NCI-H1092 treated with DMSO at 0.1 percent for 48 hours (cell line): ENCODE results near the gene ATAD5.
"Not testable (repeated sequence)": the region's sequence is repeated elsewhere in the genome, so short reads cannot be mapped to it uniquely, and the experiment has no call there.

Source experiments
- DNase-seq: peaks from one replicate; lab custom pipeline; 2025; lab: John Stamatoyannopoulos, UW

Gene ATAD5

GRCh38 chr17:30910151-30910550 lies 78.4 kb downstream of the ATAD5 start:
- DNase-seq, result not testable (repeated sequence)

DNA sequence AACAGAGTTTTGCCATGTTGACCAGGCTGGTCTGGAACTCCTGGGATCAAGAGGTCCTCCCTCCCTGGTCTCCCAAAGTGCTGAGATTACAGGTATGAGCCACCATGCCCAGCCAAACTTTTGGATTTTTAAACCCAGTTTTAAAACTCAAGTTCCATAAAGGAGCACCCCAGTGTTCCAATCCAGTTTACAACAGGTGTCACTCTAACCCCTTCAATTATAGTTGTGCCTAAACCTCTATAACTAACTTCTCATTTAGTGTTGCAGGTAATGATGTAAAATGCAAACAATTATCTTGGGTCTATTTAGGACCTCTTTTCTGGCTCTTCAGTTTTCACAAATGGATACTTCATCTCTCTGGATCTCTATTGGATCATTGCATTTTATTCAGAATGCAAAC lies 82.2 kb downstream of the ATAD5 start:
- no peak for DNase-seq

DNA sequence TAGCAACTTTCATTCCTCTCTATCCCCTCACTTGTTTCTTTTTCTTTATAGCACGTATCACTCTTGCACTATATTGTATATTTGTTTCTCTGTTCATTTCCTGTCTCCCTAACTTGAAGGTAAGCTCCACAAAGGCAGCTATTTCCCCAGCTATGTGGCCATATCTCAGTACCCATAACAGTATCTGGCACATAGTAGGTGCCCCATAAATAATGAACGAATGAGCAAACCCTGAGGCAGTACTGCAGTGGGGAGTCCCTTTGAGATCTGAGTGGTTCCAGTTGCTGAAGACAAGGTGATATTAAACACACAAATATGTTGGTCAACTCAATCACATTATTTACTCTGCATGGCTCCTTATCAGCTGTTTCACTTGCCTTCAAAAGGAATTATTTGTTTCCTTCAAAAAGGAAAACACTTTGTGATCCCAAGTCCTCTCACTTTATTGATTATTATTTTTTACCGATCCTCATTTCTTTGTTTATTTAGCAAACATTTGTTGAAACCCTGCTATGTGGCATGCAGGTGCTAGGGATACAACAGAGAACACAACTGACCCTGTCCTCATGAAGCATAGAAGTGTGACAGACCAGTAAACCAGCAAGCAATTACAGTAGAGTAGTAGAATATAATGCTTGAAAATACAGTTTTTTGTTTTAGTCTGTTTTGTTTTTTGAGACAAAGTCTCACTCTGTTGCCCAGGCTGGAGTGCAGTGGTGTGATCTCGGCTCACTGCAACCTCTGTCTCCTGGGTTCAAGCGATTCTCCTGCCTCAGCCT lies 84.3 kb downstream of the ATAD5 start:
- DNase-seq, result no peak

- DNase-seq, result no peak
Measured at GRCh38 chr17:30917050-30917449, 85.3 kb downstream of the ATAD5 start.

- DNase-seq, result no peak
Measured at GRCh38 chr17:30920282-30920681, 88.5 kb downstream of the ATAD5 start.

DNA sequence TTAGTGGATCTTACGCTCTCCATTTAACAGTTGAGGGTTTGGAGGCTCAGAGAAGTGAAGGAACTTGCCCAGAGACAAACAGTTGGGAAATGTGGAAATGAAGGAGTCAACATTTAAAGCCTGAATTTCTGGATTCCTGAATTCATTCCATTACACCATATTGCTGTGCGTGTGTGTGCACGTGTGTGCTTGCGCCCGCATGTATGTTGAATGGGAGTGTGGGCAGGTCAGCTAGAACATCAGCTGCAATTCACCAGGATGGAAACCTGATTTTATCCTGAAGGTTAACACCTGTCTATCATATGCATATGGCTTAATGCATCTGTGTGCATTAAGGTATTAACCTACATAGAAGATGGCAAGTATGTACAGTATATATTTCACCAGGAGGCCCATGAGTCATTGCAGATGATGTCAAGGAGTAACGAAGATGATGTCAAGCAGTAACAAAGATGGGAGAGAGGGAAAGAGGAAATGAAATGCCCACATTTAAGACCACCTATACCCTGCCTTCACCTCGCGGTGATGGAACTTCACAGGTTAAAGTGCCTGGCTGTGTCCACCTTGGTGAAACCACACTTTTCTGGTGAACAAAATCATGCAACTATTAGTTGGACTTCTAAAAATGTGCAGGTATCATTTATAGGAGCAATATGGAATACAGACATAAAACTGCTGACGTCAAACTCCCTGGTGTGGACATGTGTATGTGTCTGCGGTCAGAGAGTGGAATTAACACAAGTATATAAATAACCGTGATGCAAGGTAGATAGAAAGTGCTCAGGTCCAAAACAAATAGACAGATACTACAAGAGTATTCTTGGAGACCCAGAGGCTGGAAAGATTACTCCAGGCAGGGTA lies 89.1 kb downstream of the ATAD5 start:
- no peak for DNase-seq

GRCh38 chr17:30921544-30922196 lies 89.9 kb downstream of the ATAD5 start, which contains the start of gene ADAP2:
Gene ADAP2 (plus strand): TSS chr17:30921945. CDS start chr17:30922015, 70 bp downstream.
- no peak for DNase-seq

- DNase-seq, result no peak
Measured at GRCh38 chr17:30922235-30923030, 90.7 kb downstream of the ATAD5 start.

GRCh38 chr17:30924341-30924740 lies 92.6 kb downstream of the ATAD5 start:
- no peak for DNase-seq

DNA sequence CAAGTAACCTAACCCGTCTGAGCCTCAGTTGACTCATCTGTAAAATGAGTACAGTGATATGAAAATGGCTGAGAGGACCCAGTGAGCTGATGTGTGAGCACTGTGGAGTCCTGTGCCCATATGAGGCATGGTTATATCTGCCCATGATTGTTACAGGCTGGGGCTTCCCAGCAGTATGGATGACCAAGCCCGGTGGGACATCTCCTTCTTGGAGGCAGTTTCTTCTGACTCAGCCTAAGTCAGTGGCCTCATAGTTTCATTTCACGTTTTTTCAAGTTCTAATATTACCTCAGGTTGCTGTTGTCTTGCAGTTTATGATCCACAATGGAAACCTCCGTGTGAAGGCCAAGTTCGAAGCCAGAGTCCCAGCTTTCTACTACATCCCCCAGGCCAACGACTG lies 94.8 kb downstream of the ATAD5 start:
- DNase-seq, result no peak

DNA sequence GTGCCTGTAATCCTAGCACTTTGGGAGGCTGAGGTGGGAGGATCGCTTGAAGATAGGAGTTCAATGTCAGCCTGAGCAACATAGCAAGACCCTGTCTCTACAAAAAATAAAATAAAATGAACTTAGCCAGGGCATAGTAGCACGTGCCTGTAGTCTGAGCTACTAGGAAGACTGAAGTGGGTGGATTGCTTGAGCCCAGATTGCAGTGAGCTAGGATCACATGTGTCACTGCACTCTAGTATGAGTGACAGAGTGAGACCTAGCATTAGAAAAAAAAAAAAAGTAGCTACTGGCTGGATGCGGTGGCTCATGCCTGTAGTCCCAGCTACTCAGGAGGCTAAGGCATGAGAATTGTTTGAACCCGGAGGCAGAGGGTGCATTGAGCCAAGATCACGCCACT lies 96.0 kb downstream of the ATAD5 start:
- no peak for DNase-seq

DNA sequence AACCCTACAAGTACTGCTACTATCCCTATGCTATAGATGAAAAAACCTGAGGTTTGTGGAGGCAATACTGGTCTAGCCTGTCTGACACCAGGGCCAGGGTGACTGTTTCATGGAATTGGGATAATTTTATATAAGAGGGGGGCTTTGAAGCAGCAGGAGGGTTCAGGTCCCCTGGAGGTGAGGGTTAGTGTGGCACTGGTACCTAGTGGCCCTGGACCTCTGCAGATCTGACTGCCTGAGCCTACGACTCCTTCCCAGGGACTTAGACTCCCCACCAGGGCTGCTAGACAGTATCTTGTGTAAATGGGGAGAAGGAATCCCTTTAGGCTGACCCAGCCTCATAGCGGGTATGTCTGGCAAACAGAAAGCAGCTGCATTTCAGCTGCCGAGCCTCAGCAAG lies 96.8 kb downstream of the ATAD5 start:
- DNase-seq, result no peak

GRCh38 chr17:30929081-30929633 lies 97.4 kb downstream of the ATAD5 start:
- no peak for DNase-seq

GRCh38 chr17:30929861-30930260 lies 98.1 kb downstream of the ATAD5 start:
- not testable (repeated sequence) for DNase-seq

DNA sequence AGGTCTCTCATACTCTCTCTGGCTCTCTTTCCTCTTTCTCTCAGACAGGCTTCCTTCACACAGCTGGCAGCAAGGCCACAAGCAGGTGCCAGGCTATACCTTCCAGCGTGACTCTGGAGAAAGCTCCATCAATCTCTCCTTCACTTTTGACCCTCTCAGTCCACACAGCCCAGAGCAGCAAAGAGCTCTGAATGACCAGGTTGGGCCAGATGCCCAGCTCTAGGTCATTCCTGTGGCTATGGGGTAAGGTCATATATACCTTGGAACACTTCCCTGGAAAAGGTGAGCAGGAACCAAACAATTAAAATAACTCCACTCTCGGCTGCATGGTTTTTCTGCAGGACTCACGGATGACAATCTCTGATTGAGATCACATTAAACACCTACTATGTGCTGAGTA lies 98.7 kb downstream of the ATAD5 start:
- no peak for DNase-seq

DNA sequence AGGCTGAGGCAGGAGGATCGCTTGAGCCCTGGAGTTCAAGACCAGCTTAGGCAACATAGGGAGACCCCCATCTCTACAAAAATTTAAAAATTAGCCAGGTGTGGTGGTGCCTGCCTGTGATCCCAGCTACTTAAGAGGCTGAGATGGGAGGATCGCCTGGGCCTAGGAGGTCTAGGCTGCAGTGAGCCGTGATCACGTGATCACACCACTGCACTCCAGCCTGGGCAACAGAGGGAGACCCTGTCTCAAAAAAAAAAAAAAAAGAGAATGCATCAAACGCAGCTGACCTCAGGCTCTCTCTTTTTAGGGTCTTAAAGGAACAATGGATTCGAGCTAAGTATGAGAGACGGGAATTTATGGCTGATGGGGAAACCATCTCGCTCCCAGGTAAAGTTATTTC lies 99.8 kb downstream of the ATAD5 start:
- not testable (repeated sequence) for DNase-seq

DNA sequence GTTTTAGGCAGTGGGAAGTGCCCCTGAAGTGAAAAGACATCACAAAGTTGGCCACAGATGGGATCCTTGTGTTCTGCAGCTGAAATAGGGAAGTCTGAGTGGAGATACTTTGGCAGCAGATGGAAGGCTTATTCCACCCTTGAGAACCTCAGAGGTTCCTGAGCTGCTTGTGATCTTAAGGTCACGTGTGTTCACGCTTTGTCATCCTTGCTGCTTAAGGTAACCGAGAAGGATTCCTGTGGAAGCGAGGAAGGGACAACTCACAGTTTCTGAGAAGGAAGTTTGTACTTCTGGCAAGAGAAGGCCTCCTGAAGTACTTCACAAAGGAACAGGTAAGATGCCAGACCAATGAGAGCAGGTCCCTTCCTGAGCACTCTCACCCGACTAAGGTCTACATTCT lies 102.2 kb downstream of the ATAD5 start:
- no peak for DNase-seq

DNA sequence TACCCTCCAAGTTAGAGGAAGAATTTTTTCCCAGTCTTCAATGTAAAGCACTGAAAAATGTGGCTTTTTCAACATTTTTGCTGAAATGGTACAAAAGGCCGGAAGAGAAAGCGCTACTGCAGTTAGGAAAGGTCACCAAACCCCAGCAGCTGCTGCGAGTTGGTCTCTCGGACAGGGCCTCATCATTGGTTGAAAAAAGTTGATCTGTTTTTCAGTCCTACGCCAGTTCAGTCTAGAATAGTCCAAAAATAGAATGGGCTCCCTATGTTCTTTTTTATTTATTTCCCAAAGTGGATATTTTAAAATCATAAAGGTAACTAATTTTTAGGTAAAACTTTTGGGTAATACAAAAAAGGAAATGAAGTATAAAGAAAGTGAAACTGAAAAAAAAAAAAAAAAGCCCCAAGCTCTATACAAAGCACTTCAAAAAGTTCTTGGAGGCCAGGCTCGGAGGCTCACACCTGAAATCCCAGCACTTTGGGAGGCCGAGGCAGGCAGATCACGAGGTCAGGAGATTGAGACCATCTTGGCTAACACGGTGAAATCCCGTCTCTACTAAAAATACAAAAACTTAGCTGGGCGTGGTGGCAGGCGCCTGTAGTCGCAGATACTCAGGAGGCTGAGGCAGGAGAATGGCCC lies 107.4 kb downstream of the ATAD5 start:
- no peak for DNase-seq

- no peak for DNase-seq
Measured at GRCh38 chr17:30942308-30943079, 110.7 kb downstream of the ATAD5 start.
